Measurements from ENCODE around the gene CDC14C.
"Not testable (repeated sequence)": the region's sequence is repeated elsewhere in the genome, so short reads cannot be mapped to it uniquely, and the experiment has no call there.

CDC14C gene

DNA sequence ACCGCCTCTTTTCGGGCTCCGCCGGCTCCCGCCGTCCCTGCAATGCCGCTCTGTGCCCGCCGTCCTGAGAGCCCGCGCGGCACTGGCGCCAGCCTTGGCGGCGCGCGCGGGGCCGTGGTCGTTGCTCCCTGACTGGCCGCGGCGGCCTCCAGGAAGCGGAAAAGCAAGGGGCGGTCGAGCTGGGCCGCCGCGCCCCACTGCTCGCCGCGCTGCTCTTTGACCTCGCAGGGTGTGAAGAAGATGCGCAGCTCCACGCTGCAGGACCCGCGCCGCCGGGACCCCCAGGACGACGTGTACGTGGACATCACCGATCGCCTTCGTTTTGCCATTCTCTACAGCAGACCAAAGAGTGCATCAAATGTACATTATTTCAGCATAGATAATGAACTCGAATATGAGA lies at the start of gene CDC14C:
TSS of gene CDC14C (plus strand) at position 115 of the 400 bp plus-strand sequence. CDS start at position 241, 126 bp downstream.
- DNase-seq (ENCODE audit: low read depth, low spot score) = no peak

DNA sequence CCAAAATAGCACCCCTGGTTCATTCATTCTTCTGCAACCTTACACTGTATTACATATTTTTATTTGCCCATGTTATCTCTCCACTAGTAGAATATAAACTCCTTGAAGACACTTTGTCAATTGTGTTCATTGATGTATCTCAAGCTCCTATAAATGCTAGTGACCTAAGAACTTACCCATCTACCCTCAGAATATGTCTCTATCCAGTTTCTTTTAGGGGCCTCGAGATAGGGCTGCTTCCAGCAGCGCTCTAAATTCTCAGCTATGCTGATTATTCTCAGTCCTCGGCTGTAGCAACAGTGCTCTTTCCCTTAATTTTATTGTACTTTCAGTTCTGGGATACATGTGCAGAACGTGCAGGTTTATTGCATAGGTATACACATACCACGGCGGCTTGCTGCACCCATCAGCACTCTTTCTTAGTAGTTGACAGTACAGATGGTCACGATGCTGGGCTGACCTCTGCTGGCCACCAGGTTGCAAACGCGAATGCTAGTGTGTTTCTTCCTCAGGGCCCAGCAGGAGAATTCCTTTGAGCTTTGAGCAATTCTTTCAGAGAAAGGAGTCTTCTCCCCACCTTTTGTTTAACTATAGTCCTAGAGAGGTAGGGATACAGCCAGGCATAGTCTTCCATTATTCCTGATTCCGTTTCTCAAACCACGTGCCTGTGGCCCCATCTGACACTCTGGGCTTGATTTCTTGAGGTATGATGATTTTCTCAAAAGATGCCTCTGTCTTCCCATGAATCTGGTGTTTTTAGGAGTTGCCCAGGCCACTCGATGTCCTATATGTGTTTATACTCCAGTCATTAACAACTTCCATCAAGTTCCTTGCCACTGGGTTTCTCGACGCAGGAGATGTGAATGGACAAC lies 49.1 kb upstream of the CDC14C start:
- DNase-seq (ENCODE audit: low read depth, low spot score) = no peak

DNA sequence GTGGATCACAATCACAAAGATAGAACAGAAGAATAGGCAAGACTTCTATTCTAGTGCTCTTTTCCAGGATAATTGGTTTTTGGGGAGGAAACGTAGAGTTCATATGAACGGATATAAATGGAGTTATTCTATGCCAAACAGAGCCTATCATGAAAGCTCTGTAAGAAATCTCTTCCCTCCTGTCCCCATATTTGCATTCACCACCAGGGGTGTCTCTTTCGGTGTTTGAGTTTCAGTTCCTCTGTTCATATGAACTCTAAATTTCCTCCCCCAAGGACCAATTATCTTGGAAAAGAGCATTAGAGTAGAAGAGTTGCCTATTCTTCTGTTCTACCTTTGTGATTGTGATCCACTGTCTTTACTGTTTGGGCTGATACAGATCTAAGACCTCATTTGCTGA lies 48.3 kb upstream of the CDC14C start:
- DNase-seq (ENCODE audit: low read depth, low spot score) = no peak

GRCh38 chr7:48880851-48881250 lies 43.5 kb upstream of the CDC14C start:
- DNase-seq (ENCODE audit: low read depth, low spot score) = no peak

- DNase-seq (ENCODE audit: low read depth, low spot score) = no peak
These were observed 36.8 kb upstream of the CDC14C start for GRCh38 chr7:48887500-48887899.

DNA sequence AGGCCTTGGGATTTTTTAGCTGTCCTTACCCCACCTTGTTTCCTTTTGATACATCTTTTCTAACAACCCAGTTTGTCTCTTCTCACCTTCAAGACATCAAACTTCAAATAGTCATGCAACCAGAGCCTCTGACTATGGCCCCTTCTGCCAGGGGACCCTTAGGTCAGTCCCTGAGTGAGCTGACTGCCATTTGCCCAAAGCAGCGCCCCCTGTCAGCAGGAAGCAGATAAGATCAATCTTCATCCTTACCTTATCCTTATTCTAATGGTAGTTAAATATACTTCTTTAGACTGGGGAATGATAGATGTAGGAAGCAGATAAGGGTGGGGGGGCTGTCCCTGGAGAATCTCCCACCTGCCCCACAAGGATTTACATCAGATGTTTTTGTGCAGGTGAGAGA lies 29.8 kb upstream of the CDC14C start:
- DNase-seq (ENCODE audit: low read depth, low spot score) = no peak

- no peak for DNase-seq (ENCODE audit: low read depth, low spot score)
These were observed 24.4 kb upstream of the CDC14C start for GRCh38 chr7:48899932-48900331.

DNA sequence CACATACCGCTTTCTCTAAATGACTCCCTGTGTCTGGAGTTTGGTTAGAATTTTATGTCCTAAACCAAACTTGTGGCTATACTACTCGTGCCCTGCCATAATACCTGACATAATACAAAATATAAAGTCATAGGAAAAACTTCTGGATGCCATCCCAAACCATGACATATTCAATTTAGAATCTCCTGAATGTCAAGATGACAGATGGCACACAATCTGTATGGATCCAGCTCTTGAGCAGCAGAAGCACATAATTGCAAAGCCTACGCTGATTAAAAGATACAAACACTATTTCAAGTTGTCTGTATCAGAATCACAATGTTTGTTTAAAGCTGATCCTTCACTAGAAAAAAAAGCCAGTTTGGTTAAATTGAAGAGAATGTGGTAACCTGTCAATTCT lies 22.4 kb upstream of the CDC14C start:
- DNase-seq (ENCODE audit: low read depth, low spot score) = no peak

- no peak for DNase-seq (ENCODE audit: low read depth, low spot score)
These were observed 19.4 kb upstream of the CDC14C start for GRCh38 chr7:48904975-48905374.

- DNase-seq (ENCODE audit: low read depth, low spot score) = not testable (repeated sequence)
These were observed 18.7 kb upstream of the CDC14C start for GRCh38 chr7:48905686-48906085.

DNA sequence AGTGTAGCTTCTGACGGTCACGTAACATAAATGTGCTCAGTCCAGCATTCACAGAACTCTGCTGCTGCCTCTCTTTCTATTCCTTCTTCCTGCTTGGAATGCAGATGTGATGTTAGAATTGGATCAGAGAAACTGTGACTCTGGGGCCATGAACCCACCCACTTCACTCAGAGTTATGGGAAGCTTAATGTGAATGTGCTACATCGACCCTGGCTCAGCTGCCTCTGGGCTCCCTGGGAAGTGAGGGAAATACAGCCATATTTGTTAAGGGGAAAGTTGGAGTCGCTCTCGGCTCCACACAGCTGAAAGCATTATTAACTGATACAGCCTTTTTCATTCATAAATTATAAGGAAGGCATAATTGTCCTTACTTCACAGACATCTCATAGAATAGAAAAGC lies 14.5 kb upstream of the CDC14C start:
- not testable (repeated sequence) for DNase-seq (ENCODE audit: low read depth, low spot score)

DNA sequence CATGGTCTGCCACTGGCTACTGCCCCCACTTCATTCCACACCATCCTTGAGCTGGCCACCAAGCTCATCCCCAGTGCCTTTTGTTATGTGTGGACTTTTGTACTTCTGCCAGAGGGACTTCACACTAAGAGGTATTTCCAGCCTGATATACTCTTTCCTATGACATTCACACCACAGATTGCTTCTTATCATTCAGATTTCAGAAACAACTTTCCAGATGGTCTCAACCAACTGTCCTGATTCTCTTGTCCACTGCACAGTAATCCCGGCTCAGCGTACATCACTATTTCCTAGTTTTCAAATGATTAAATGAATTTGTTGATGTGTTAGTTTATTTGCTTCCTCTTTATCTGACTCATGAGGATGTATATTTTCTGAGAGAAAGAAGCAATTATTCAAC lies 7.1 kb downstream of the CDC14C start:
- no peak for DNase-seq (ENCODE audit: low read depth, low spot score)

- DNase-seq (ENCODE audit: low read depth, low spot score) = no peak
These were observed 8.0 kb downstream of the CDC14C start for GRCh38 chr7:48932126-48932910.

- no peak for DNase-seq (ENCODE audit: low read depth, low spot score)
These were observed 9.3 kb downstream of the CDC14C start for GRCh38 chr7:48933549-48934085.

- DNase-seq (ENCODE audit: low read depth, low spot score) = no peak
These were observed 14.4 kb downstream of the CDC14C start for GRCh38 chr7:48938539-48939295.

GRCh38 chr7:48943279-48943990 lies 19.1 kb downstream of the CDC14C start:
- DNase-seq (ENCODE audit: low read depth, low spot score) = no peak

DNA sequence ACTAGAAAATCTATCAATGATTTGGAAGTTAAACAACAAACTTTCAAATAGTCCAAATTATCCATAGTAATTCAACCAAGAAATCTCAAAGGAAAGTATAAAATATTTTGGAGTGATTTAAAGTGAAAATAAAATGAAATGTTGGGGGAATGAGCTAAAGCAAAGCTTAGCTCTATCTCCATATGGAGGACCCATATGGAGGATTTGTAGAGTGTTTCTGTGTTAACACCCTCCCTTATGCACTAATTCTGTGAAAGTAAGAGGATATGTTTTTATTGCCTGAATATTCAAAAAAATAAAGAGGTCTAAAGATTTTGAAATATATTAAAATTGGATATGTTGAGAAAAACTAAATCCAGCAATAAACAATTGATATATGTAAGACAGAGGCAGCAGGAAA lies 31.6 kb downstream of the CDC14C start:
- no peak for DNase-seq (ENCODE audit: low read depth, low spot score)

DNA sequence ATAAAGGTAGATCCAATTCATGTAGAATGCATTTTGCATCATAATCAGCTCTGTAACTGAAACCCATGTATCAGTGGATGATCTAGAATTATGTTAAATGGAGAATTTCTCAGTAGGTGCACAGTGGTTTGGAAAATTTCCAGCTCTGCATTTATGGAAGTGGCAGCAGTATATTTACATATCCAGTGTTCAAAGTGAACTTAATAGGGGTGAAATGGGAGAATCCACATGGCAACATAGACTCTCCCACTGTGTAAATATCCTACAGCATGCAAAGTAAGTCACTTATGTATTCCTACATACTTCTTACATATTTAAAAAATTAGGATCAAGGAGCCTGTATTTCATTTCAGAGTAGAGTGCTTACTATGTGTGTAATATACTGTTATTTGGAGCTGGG lies 35.3 kb downstream of the CDC14C start:
- DNase-seq (ENCODE audit: low read depth, low spot score) = no peak

GRCh38 chr7:48962821-48963505 lies 38.6 kb downstream of the CDC14C start:
- no peak for DNase-seq (ENCODE audit: low read depth, low spot score)

DNA sequence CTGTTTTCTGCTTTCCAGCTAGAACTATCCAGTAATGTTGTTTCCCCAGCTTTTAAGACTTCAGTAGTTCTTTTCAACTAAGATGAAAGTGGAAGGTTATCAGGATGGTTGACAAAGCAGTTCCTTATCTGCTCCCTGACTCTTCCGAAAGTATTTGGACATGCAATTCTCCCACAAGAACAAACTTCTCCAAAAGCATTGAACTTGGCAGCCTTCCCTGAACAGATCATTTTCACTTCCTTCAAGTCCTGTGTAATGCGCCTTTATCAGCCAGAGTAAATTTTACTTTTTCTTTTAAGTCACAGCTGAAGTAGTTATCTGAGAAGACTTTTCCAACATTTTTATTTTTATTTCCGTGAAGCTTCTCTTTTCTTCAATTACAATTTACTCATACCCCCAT lies 39.7 kb downstream of the CDC14C start:
- no peak for DNase-seq (ENCODE audit: low read depth, low spot score)

GRCh38 chr7:48971173-48971572 lies 46.8 kb downstream of the CDC14C start:
- DNase-seq (ENCODE audit: low read depth, low spot score) = no peak
